ENCODE results near the gene EXOC3L4.

The EXOC3L4 gene

GRCh38 chr14:103103461-103104388 lies 9.2 kb downstream of the EXOC3L4 start:
- H3K4me3 Mint-ChIP-seq: no peak overlapping the region
- H3K9me3 Mint-ChIP-seq: no peaks in the 10 kb centered on the region
- DNase-seq: no peak
- H3K27me3 Mint-ChIP-seq: peaks cover 60% of the 10 kb centered on the region
- H3K4me1 Mint-ChIP-seq (ENCODE audit: low read depth): peaks cover 8% of the 10 kb centered on the region
- no peaks in the 10 kb centered on the region for H3K36me3 Mint-ChIP-seq (ENCODE audit: low read depth)
- H3K27ac Mint-ChIP-seq: no peak overlapping the region

DNA sequence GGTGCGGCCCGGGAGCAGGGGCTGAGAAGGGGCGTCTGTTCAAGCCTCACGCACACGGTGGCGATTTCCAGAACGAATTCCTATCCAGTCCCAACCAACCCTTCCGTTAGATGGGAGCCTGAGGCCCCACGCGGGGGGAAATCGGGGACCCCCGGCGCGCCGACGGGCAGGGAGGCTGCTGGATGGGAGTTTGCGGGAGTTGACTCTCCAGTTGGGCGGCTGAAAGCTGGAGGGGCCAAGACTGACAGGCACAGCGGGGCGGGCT lies 9.8 kb downstream of the EXOC3L4 start:
- DNase-seq: no peak
- Mint-ChIP-seq H3K27ac (no peak overlapping the region), H3K4me3 (no peak overlapping the region), H3K9me3 (no peaks in the 10 kb centered on the region), H3K36me3 (ENCODE audit: low read depth) (no peaks in the 10 kb centered on the region), H3K27me3 (peaks cover 60% of the 10 kb centered on the region), H3K4me1 (ENCODE audit: low read depth) (peaks cover 8% of the 10 kb centered on the region)

DNA sequence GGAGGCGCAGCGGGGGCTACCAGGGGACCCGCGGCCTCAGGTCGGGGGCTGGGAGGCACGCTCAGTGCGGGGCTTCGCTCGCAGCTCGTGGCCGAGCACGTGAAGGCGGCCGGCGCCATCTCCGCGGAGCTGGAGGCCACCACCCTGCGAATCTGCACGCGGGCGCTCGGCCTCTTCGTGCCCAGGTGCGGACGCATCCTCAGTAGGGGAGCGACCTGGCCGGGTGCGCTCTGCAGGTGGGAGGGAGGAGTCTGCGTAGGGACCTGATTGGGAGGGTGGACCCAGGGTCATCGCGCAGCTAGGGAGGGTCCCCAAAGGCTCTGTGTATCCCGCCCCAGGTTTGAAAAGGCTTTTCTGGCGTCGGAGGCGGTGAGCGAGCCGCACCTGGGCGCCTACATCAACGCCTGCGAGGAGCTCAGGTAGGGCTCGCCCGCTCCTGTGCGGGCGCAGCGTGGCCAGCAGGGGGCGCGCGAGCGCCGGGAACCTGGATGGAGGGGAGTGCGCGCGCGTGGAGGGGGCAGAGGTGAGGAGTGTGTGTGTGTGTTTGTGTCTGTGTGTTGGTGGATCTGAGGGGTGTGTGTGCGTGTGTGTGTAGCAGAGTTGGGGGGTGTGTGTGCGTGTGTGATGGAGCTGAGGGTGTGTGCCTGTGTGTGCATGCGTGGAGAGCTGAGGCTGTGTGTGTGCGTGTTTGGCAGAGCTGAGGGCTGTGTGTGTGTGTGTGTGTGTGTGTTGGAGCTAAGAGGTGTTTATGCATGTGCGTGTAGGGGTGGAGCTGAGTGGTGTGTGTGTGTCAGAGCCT lies 10.3 kb downstream of the EXOC3L4 start:
- DNase-seq: peak; percentile 86
- peaks cover 8% of the 10 kb centered on the region for H3K4me1 Mint-ChIP-seq (ENCODE audit: low read depth)
- H3K27ac Mint-ChIP-seq: no peak overlapping the region
- H3K4me3 Mint-ChIP-seq: no peak overlapping the region
- H3K9me3 Mint-ChIP-seq: no peaks in the 10 kb centered on the region
- H3K27me3 Mint-ChIP-seq: peaks cover 61% of the 10 kb centered on the region
- H3K36me3 Mint-ChIP-seq (ENCODE audit: low read depth): no peaks in the 10 kb centered on the region

GRCh38 chr14:103105580-103106150 lies 11.1 kb downstream of the EXOC3L4 start:
- DNase-seq: no peak
- Mint-ChIP-seq H3K9me3 (no peaks in the 10 kb centered on the region), H3K4me1 (ENCODE audit: low read depth) (peaks cover 8% of the 10 kb centered on the region), H3K36me3 (ENCODE audit: low read depth) (no peaks in the 10 kb centered on the region), H3K27me3 (peaks cover 60% of the 10 kb centered on the region), H3K4me3 (no peak overlapping the region), H3K27ac (no peak overlapping the region)

- Mint-ChIP-seq H3K9me3 (no peaks in the 10 kb centered on the region), H3K4me1 (ENCODE audit: low read depth) (peaks cover 8% of the 10 kb centered on the region)
- DNase-seq: no peak
Measured at GRCh38 chr14:103107455-103107854, 12.9 kb downstream of the EXOC3L4 start.

DNA sequence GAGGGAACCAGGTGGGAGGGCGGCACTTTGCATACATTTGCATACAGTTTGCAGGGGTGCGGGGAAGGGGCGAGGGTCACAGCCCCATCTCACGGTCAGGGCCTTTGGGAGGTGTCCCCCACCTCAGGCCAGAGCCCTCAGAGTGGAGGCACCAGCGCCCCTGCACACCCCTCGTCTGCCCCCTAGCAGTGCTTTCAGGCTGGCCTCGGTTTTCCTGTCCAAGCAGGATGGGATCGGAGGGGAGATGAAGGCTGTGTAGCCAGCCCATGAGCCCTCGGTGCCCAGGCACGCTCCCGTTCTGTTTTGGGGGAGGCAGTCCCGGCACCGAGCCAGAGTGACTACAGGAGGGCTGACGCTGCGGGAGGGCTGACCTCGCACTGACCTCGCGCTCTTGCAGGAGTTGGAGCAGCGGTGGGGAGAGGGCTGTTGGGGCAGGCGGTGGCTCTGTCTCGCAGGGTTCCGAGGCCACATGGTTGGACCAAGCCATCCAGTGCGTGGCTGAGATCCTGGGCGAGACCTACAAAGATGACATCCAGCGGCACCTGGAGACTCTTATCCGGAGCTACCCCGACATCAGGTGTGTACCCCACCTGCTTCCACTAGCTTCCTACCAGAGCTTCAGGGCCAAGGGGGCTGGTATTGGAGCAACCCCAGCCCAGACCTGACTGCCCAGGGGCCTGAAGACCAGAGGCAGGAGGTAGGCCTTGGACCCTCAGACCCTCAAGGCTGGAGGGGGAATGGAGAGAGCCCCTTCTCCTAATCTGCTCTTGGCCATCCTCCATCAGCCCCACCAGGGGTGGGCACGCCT lies 13.6 kb downstream of the EXOC3L4 start:
- H3K4me1 Mint-ChIP-seq (ENCODE audit: low read depth): peaks cover 8% of the 10 kb centered on the region
- H3K9me3 Mint-ChIP-seq: no peaks in the 10 kb centered on the region
- H3K27ac Mint-ChIP-seq: no peak overlapping the region
- H3K36me3 Mint-ChIP-seq (ENCODE audit: low read depth): no peaks in the 10 kb centered on the region
- no peak for DNase-seq
- no peak overlapping the region for H3K4me3 Mint-ChIP-seq
- peaks cover 45% of the 10 kb centered on the region for H3K27me3 Mint-ChIP-seq

More at GRCh38 chr14:103107455-103107854, 12.9 kb downstream of the EXOC3L4 start:
- H3K4me3 Mint-ChIP-seq: no peak overlapping the region
- H3K27ac Mint-ChIP-seq: no peak overlapping the region
- no peaks in the 10 kb centered on the region for H3K36me3 Mint-ChIP-seq (ENCODE audit: low read depth)
- H3K27me3 Mint-ChIP-seq: peaks cover 52% of the 10 kb centered on the region

DNA sequence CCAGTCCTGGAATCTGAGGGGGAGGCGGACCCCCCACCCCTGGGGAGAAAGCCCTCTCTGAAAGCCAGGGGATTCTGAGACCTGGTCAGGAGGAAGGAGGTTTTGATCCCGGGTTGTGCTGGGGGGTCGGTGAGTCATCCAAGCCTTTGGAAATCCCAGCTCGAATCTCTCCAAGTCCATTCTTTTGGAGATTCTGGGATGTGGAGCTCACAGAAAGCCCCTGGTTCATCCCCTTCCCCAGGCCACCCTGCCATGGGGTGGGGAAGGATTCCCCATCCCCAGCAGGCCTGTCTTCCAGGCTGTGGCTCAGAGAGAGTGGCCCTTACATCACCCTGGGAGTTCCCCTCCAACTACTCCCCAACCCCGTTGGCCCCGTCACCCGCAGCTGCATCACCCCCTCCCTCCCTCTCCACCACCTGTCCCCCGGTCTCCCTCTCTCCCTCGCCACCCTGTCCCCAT lies 14.3 kb downstream of the EXOC3L4 start:
- Mint-ChIP-seq H3K27ac (no peak overlapping the region), H3K4me1 (ENCODE audit: low read depth) (peaks cover 6% of the 10 kb centered on the region), H3K36me3 (ENCODE audit: low read depth) (no peaks in the 10 kb centered on the region), H3K4me3 (no peak overlapping the region), H3K9me3 (no peaks in the 10 kb centered on the region), H3K27me3 (peaks cover 40% of the 10 kb centered on the region)
- DNase-seq: no peak

DNA sequence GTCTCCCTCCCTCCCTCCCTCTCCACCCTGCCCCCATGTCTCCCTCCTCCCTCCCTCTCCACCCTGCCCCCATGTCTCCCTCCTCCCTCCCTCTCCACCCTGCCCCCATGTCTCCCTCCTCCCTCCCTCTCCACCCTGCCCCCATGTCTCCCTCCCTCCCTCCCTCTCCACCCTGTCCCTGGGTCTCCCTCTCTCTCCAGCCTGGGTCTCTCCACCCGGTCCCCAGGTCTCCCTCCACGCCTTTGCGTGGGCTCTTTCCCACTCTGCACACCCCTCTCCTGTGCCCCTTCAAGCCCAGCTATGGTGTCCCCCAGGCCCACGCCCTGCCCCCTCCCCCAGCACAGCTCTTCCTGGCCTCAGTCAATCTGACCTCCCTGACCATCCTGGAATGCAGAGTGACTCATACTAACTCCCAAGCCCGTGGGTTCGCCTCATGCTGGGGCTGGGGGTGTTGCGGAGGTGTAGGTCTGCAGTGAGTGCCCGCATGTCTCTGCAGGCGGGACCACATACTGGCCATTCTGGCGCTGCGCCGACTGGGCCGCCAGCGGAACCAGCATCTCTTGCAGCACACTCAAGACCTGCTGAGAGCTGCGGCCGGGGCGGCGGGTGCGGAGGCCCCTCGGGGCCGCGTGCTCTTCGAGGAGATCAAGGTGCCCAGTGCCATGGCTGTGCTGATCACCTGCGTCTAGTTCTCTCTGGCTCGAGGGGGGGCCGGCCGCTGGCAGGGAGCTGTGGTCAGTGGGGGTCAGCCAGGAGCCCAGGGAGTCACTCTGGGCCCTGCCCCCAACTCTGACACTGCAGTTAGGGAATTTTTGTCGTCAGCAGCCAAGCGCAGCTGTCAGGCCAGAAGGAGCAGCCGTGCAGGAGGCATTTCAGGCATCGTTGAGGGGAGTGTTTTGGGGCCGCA lies 15.3 kb downstream of the EXOC3L4 start:
- H3K36me3 Mint-ChIP-seq (ENCODE audit: low read depth): no peaks in the 10 kb centered on the region
- no peak for DNase-seq
- peaks cover 8% of the 10 kb centered on the region for H3K4me1 Mint-ChIP-seq (ENCODE audit: low read depth)
- H3K27me3 Mint-ChIP-seq: peaks cover 35% of the 10 kb centered on the region
- H3K27ac Mint-ChIP-seq: no peak overlapping the region
- no peaks in the 10 kb centered on the region for H3K9me3 Mint-ChIP-seq
- no peak overlapping the region for H3K4me3 Mint-ChIP-seq

DNA sequence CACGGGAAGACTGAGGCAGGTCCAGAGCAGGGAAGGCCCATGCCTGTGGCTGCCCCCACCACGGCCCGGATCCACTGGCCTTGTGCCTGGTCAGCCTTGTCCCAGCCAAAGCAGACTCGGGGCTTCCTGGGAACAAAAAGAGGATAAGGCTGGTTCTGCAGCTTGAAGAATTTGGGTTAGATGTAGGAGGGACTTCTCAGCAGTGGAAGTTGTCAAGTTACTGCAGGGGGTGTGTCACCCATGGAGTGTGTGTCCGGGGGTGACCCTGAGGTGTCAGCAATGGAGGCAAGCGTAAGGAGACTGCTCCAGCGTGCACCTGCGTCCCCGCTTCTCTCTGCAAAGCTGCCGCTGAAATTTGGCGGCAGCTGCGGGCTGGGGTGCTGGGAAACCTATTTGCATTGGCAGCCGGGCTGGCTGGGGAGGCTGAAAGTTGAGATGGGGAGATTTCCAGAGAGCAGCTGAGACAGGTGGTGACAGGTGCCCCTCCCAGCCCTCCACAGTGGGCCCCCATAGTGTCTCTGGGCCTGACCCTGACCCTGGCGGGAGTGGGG lies 16.2 kb downstream of the EXOC3L4 start:
- Mint-ChIP-seq H3K4me3 (no peak overlapping the region), H3K4me1 (ENCODE audit: low read depth) (peaks cover 8% of the 10 kb centered on the region), H3K9me3 (no peaks in the 10 kb centered on the region), H3K27ac (no peak overlapping the region), H3K36me3 (ENCODE audit: low read depth) (no peaks in the 10 kb centered on the region), H3K27me3 (peaks cover 25% of the 10 kb centered on the region)
- DNase-seq: no peak

GRCh38 chr14:103111232-103111868 lies 16.8 kb downstream of the EXOC3L4 start:
- Mint-ChIP-seq H3K36me3 (ENCODE audit: low read depth) (no peaks in the 10 kb centered on the region), H3K27ac (no peak overlapping the region), H3K4me3 (no peak overlapping the region), H3K9me3 (no peaks in the 10 kb centered on the region), H3K4me1 (ENCODE audit: low read depth) (peaks cover 8% of the 10 kb centered on the region), H3K27me3 (peaks cover 19% of the 10 kb centered on the region)
- no peak for DNase-seq

GRCh38 chr14:103112400-103113243 lies 18.1 kb downstream of the EXOC3L4 start:
- DNase-seq: no peak
- Mint-ChIP-seq H3K27ac (no peak overlapping the region), H3K4me1 (ENCODE audit: low read depth) (peaks cover 8% of the 10 kb centered on the region), H3K27me3 (peaks cover 14% of the 10 kb centered on the region), H3K36me3 (ENCODE audit: low read depth) (no peaks in the 10 kb centered on the region), H3K9me3 (no peaks in the 10 kb centered on the region), H3K4me3 (no peak overlapping the region)

DNA sequence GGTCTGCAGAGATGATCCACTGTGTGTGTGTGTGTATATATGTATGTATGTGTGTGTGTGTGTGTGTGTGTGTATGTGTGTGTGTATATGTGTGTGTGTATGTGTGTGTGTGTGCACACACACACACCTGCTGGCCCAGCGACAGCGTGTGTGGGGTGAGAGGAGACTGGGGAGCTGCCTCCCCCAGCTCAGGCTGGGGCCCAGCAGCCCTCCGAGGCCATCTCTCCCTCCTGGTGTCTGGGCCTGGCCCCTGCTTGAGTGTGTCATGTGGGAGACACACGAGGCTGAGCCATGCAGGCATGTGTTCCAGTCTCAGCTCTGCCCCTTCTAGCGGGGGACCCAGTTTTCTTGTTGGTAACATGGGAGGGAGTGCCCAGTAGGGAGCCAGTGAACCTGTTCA lies 18.8 kb downstream of the EXOC3L4 start:
- no peak for DNase-seq
- H3K4me3 Mint-ChIP-seq: no peak overlapping the region
- H3K36me3 Mint-ChIP-seq (ENCODE audit: low read depth): no peaks in the 10 kb centered on the region
- no peak overlapping the region for H3K27ac Mint-ChIP-seq
- peaks cover 9% of the 10 kb centered on the region for H3K27me3 Mint-ChIP-seq
- H3K9me3 Mint-ChIP-seq: no peaks in the 10 kb centered on the region
- H3K4me1 Mint-ChIP-seq (ENCODE audit: low read depth): peaks cover 8% of the 10 kb centered on the region

All from activated T-cell treated with anti-CD3 and anti-CD28 coated beads, Interleukin-2, amount 50 U/mL, for 24 hours (primary cell).